ENCODE data around the gene ANO6.

- no peak for TF ChIP-seq CTCF (conservative IDR thresholded peaks at IDR 0.05; ENCODE audit: low read depth, low read length)
- no peak for TF ChIP-seq EZH2 (IDR thresholded peaks at IDR 0.05; ENCODE audit: borderline replicate concordance, low read depth, low read length, poor library complexity, severe bottlenecking)
These were observed 17.0 kb downstream of the ANO6 start for GRCh38 chr12:45232756-45233372.
